Dedifferentiated amniotic fluid mesenchymal stem cell (primary cell): ENCODE data around the gene REPIN1.
"Not testable (repeated sequence)": the region's sequence is repeated elsewhere in the genome, so short reads cannot be mapped to it uniquely, and the experiment has no call there.

Source experiments
- DNase-seq: peaks from one replicate; pipeline ENCODE4 v3.0.0-alpha.2; 2016; ENCODE audit errors: extremely low spot score

Gene REPIN1

DNA sequence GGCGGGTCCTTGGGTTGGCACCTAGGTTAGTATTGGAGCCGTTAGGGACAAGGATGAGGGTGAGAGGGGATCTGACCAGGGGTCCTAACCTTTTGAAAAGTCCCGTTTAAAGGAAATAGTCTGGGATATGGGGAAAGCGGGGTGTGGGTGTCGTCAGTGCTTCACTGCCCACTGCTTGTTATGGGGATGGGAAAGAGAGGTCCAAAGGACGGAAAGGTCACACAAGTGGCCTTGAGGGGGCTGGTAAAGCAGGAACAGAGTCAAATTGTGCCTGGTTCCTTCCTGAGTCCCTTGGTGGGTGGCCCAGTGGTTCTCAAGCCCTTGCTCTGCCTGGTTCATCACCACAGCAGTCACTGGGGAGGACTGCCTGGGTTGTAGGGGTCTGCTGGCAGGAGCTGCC lies 7.9 kb downstream of the REPIN1 start:
- no peak for DNase-seq

DNA sequence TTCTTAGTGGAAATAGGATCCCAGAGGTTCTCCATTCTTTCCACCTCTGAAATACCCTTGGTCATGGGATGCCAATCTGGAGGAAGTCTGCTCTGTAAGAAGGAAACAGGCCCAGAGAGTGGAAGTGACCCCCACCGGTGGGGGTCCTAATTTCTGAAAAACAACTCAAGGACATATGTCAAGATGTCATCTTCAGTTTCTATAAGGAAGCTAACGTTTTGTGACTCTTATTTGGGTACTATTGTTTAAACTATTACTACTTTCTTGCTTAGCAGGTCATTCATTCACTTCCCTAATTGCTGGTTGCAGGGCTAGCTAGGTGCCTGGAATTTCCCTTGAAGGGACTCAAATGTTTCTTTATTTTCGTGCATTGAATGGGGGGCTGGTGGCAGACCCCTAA lies 8.6 kb downstream of the REPIN1 start:
- no peak for DNase-seq

DNA sequence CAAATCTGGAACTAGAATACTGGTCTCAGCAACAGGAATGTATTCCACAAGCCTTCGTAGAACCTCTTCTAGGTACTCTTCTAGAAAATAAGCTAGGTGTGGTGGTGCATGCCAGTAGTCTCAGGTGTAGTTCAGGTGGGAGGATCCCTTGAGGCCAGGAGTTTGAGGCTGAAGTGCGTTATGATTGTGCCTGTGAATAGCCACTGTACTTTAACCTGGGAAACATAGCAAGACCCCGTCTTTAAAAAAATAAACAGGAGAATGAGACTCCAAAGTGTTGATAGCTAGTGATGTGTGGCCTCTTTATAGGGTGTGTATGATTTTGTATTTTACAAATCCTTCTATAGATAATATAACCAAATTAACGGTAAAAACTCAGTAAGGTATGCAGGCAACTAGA lies 9.0 kb downstream of the REPIN1 start:
- no peak for DNase-seq

DNA sequence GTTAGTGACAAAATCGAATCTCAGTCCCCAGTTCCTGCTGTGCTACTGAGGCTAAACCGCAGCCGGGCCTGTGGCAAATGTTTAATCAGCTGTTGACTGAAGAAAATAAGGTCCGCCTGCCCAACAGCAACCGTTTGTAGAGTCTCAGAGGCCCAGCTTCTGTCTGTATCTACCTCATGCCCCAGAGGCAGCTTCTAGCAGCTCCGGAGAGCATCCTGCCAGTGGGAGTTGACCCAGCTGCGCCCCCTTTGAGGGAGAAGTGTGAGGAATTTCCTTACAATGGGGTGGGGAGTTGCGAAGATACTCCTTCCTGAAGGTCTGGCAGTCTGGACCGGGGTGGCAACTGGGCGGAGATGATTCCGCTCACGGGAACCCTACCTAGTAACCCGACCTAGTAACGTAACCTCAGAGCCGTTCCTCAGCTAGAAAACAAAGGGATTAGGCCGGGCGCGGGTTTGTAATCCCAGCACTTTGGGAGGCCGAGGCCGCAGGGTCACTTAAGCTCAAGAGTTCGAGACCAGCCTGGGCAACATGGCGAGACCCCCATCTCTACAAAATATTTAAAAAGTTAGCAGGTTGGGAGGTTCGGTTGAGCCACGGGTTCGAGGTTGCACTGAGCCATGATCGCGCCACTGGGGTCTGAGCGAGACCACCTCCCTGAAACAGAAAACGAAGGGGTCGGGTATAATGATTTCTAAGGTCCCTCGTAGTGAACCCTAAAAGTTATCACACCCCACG lies 9.7 kb downstream of the REPIN1 start:
- no peak for DNase-seq

DNA sequence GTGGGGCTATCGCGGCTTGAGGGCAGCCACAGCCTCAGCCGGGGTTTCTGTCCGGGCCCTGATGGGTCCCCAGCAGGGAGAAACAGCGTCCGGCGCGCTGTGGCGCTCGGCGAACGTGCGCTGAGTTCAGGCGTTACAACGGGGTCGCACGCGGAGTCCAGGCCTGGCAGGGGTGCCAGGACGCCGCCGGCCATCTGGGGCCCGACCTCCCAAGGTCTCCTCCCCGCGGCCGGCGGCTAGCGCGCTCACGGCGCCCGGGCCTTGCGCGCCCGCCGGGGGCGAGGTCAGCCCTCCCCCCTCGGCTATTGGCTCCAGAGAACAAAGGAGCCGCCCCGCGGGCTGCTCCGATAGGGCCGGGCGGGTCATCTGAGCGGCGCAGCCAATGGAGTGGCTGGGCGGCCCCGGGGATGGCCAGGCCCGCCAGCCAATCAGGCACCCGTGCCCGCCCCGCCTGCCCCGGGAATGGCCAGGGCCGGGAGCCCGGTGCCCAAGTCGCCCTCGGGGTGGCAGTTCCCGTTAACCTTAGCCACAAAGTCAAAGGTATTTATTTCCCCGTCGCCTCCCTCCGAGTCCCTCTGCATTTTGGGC lies 10.3 kb downstream of the REPIN1 start, which contains the start of gene ZNF775:
Gene ZNF775 (plus strand): TSS at position 478 of the 588 bp plus-strand sequence. CDS start 9,141 bp downstream, outside the sequence.
- peak; percentile 90 for DNase-seq

DNA sequence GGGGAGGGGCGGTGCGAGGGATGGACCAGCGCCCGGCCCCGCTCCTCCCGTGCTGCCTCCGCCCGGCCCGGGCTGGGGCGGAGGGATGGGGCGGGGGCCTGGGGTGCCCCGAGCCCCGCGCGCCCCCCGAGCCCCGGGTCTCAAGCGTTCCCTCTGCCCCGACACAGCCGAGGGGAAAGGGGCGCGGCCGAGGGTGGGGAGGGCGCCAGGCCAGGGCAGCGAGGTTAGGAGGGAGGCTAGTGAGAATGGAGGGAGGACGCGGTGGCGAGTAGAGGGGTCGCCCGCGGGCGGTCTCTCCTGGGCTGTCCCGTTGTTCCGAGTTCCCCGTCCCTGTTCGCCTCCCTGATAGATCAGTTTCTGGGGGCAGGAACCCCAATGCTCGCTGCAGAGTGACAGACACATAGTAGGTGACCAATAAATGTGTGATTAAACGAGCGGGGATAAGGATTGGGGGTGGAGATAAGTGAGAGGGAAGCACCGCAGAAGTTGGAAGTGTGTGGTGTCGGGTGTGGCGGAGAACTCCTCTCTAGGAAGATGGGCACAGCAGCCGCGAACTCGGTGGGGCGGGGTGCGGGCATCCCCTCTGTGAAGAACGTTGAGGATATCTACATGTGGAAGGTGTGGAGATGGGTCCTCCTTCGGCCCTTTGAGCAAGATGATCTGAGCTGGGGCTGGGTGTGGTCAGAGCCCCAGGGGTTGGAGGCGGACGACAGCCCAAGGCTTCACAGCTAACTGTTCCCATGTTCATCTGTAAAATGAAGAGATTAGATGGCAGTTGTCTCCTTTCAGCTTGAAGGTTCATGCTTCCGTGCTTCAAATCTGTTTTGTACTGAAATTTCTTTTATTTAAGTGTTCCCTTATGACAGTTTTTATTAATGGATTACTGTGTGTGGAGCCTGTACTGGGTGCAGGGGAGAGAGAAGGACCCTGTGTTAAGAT lies 11.1 kb downstream of the REPIN1 start:
- DNase-seq = no peak

DNA sequence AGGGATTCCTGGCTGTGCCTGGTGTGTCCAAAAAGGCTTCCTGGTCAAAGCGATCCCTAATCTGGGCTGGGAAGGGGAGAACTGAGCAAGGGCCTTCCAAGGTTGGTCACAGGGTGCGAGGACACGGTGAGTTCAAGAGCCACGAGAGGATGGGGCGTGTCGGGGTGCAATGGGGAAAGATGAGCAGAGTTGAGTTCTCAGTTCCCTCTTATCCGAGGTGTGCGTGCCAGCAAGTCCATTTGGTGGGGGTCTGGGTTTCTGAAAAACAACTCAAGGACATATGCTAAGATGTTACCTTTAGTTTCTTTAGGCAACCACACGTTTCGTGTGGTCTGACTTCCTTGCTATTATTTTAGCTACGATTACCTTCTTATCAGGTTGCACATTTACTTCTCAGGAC lies 11.8 kb downstream of the REPIN1 start:
- DNase-seq = no peak

DNA sequence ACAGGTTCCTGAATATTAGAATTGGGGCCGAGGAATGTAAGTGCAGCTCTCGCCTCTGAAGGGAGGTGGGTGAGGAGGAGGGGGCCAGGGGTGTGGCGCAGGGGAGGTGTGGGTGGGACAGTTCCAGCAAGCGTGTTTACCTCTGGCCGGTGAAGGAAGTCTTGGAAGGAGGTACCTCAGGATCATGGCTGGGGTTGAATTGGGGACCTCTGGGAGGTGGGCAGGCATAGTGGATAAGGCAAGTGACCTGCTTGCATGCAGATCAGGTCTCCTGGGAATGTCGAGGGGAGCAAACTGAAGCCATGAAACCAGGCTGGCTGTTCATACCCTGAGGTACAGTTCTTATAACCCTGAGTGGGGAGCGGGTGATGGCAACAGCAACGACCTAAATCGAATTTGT lies 12.5 kb downstream of the REPIN1 start:
- DNase-seq = no peak

DNA sequence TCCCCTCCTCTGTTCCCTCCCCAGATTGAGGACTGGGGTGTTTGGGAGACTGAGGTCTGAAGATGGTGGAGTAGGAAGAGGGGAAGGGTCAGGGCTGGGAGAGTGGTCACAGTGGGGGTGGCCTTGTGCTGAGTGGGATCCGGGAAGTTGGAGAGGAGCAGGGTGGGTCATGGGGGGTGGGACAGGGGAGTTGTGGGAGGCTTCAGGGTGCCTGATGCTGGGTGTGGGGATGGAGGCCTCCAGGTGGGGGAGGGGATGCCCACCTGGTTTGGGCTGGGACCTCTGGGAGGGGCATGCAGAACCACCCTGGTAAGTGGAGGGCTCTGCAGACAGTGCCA lies 13.1 kb downstream of the REPIN1 start:
- DNase-seq = no peak

DNA sequence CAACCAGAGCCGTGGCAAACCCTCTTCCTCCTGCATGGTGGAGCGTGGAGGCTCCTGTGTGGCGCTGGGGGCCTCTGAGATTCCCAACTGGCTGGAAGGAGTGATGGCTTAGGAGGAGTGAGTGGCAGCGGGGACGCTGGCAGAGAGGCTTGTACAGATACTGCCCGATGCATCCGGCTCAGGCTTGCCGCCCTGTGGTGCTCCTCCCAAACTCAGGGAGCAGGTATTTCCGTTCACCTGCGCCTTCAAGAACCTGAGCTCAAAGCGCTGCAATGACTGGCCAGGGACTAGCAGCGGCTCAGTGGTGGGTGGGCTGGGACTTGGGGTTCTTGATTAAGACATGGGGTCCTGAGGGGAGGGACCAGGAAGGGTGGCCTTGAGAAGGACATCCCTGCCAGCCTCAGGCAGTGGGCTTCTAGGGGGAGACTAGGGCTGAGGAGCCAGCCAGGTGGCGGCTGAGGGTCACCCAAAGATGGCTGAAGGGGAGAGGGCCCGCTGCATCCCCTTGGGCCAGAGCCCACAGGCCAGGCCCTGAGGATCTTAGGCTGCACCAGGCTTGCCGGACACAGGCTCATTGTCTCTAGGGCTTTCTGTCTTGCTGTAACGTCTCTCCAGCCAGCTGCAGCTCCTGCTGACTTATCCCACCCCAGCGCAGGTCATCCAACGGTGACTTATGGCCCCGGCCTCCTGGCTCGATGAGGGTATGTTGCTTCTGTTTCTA lies 13.7 kb downstream of the REPIN1 start:
- DNase-seq = no peak

DNA sequence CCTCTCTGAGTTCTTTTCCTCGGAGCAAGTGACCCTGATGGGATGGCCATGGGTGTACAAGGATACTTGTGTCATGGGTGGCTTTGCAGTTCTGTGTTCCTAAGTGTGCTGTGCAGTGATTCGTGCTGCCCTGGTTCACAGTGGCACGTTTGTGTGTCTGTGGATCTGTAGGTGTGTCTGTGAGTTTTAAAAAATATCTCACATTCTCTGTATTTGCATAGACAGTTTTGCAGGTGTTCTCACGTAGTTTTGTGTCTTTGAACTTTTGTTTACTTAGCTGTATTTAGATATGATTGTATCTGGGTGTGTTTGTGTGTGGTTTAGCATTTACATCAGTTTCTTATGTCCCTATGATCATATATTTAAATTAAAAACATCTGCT lies 14.2 kb downstream of the REPIN1 start:
- DNase-seq = no peak

DNA sequence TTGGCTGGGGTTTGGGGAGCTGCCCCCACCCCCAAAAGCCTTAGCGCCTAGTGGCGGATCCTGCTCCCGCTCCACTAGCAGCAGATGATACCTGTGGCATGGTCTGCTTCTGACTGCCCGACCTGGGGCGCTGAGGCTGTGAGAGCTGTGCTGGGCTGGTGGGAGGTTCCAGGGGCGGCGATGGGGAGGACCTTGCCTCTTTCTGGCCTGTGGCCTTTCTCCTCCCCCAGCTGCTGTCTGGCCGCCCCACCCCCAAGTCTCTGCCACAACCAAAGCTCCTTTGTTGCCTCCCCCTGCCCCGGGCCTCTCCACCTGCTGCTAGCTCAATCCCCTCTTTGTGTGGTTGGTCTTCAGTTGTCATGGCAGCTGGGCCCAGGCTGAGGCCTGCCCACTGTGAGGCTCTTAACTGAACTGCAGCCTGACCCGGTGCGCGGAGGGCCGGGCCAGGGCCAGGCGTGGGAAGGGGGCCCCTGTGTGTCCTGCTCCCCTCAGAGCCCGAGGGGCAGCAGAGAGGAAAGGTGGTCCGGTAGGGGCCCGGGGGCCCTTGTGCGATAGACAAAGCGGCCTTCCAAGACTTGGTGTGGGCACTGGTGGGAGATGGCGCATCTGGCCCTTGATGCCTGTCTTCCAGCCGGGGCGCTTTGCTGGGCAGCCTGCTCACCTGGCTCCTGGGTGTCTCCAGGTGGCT lies 15.2 kb downstream of the REPIN1 start:
- no peak for DNase-seq

DNA sequence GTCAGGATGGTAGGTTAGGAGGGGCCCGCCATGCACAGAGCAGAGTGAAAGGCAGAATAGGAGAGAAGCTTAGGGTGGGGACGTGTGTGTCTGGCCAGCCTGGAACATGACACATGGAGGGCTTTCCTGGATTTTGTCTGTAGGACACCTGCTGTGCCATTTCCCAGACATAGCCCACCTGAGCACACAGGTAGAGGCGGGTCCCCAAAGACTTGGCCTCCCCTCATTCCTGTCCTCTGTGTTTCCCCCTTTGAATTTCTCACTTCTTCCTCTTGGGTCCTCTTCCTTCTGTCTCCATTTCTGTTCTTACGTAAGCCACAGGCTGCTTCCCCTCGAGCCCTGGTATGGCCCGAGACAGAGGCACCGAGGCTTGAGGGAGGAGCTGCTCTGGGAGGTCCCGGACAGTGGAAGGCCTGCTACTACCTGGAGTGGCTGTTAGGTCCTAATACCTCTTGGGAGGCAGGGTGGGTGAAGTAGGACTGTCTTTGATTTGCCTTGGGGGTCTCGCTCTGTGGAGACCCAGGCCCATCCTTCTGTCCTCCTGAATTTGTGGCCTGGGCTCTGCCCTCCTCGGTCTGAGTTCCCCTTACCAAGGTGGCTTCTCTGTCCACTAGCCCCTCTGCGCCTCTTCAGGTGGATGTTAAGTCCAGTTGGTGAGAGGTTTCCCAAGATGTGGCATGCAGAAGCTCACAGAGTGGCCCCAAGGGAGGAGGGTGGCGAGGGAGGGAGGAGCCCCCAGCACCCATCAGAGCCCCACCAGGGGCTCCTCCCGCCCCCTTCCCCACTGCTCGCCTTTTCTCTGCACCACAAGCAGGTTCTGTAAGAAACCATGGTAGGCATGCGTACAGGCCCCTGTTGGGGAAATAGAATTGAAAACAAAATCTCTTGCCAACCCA lies 16.0 kb downstream of the REPIN1 start:
- DNase-seq = no peak

DNA sequence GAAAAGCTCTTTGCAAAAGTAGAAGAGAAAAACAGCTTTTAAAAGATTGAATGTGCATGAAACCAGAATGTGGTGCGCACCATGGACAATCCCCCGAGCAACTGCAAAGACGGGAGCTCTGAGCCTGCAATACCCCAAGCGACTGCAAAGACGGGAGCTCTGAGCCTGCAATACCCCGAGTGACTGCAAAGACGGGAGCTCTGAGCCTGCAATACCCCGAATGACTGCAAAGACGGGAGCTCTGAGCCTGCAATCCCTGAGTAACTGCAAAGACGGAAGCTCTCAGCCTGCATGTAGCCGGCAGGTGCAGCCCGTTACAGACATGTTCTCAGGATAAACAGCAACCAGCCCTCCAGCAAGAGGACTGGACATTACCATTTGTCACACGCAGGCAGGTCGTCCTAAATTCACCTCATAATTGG lies 16.7 kb downstream of the REPIN1 start:
- DNase-seq = no peak

DNA sequence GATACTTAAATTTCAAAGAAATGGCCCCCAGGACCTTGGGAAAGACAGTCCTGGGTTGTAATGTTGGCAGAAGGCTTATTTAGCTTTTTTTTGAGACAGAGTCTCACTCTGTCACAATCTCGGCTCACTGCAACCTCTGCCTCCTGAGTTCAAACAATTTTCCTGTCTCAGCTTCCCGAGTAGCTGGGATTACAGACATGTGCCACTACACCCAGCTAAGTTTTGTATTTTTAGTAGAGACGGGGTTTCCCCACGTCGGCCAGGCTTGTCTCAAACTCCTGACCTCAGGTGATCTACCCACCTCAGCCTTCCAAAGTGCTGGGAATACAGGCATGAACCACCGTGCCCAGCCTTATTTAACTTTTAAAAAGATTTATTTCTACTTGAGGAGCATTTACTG lies 17.3 kb downstream of the REPIN1 start:
- DNase-seq = not testable (repeated sequence)

DNA sequence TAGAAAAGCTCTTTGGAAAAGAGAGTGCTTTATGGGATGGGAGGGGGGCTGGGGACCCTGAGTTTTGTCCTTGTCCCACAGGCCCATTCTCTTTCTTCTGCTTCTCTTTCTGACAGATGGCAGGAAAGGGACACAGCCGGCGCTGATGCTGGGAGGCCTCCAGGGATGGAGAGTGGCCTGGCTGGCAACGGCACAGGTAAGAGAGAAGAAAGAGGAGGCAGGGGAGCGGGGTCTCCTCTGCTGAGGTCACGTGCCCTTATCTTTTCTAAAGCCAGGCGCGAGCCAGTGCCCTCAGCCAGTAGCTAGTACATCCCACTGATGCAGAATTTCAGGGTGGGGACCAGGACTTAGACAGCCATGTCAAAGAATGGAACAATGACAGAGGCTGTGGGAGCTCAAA lies 19.7 kb downstream of the REPIN1 start:
- DNase-seq = no peak

DNA sequence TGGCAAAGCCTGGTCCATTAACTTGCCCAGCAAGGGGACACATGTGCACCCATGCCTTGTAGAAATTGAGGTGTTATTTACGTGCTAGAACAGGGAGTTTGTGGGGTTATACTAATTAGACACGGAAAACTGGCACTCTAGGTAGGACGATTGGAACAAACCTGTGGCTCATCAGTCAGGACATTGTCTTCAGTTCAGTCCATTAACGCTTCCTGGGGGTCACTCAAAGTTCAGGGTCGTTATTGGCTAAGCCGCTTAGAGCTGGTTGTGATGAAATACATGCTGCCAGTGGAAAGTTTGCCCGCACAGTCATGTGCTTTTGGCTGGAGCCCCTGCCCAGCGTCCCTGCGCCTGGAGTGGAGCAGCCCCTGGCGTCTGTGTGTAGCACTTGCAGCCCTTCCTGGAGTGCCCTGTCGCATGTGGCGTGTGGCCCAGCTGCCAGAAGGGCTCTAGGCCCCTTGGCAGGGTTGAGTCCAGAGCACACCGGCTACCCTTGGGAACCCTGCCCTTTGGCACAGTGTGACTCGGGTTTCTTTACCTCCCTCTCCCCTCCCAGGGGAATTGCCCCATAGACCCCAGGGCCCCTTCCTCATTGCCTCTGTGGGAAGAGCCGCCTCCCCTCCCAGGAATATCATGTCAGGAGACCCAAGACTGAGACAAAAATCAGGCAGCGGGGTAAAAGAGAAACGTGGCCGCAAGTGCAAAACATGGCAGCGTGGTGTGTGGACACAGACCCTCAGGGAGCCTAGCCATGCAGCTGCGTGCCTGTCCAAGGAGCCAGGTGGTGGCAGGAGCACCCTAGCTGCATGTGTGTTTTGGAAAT lies 20.3 kb downstream of the REPIN1 start:
- no peak for DNase-seq

DNA sequence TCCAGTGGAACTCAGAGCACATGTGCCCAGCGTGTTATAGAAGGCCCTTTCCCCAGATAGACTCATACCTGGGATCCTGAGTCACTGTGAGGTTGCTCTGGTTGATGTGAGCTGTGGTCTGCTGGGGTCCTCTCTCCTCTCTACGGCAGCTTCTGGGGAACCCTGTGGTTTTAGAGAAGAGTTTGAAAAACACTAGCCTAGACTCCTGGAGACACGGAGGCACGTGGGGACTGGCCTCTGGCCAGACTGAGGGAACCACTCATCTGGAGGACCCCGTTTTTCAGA lies 20.9 kb downstream of the REPIN1 start:
- DNase-seq = no peak

DNA sequence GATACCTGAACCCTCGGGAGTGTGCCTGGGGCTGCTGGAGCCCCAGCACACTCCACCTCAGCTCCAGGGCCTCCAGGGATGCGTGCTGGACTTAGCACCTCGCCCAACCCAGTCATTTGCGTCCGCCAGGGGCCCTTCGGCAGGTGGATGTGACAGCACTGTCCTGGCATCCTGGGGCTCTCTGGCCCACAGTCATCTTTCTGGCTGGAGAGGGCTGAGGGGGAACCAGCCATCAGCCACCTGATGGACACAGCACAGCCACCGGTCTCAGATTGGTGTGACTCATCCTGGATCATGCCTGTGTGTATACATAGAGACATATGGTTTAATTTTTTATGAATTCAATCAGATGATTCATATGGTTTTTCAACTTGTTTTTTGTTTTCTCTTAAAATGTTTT lies 21.6 kb downstream of the REPIN1 start:
- no peak for DNase-seq

DNA sequence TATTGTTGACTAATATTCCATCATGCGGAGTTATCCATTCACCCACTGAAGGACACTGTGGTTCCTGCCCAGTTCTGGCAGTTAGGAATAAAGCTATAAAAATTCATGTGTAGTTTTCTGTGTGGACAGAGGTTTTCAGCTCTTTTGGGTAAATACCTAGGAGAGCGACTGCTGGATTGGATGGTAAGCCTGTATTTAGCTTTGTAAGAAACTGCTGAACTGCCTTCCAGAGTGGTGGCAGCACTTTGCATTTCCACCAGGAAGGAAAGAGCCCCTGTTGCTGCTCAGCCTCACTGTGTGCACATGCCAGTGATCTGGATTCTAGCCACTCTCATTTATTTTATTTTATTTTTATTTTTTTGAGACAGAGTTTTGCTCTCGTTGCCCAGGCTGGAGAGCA lies 24.7 kb downstream of the REPIN1 start:
- no peak for DNase-seq
